Mucosa of gallbladder (tissue), 1 donor: ENCODE measurements around the gene CTXND1. TPM values are rescaled to one million over a fixed set of nuclear protein-coding genes. Genes with fewer than 3 reads are reported as not detected.
"Not testable (repeated sequence)": the region's sequence is repeated elsewhere in the genome, so short reads cannot be mapped to it uniquely, and the experiment has no call there.

Experiments
- DNase-seq: peaks from one replicate; pipeline ENCODE4 v3.0.0-alpha.2; 2020; ENCODE audit warnings: low spot score
- total RNA-seq: library from RNA; stranded (reverse); gene quantifications from one replicate; pipeline ENCODE4 v1.2.1, GENCODE V29; 2021
- donor health status: DM: no; HTN: no; CAD: no.

The CTXND1 gene
- 0.09 TPM for total RNA-seq

DNA sequence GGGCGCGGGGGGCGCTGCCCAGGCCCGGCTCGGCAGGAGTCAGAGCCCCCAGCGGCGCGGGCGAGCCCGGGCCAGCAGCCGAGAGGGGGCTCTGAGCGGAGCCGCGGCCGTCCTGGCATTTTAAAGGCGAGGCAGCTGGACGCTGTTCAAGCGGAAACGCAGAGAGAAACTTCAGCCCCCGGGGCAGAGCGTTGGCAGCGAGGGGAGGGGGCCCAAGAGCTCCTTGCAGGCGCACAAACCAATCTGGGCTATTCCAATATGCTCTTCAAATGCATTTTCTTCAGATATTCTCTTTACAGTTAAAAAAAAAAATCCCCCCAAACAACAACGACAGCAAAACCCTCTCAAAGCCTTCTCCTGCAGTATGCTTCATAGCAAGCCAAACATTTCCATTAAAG is at the start of gene CTXND1:
Gene CTXND1 (minus strand): TSS at position 93 of the 398 bp plus-strand sequence. CDS start 50,264 bp downstream, outside the sequence.
- DNase-seq, result no peak

- no peak for DNase-seq
These were observed 49.5 kb upstream of the CTXND1 start for GRCh38 chr15:80301472-80301871.

- DNase-seq, result not testable (repeated sequence)
These were observed 43.8 kb upstream of the CTXND1 start for GRCh38 chr15:80295777-80296176.

DNA sequence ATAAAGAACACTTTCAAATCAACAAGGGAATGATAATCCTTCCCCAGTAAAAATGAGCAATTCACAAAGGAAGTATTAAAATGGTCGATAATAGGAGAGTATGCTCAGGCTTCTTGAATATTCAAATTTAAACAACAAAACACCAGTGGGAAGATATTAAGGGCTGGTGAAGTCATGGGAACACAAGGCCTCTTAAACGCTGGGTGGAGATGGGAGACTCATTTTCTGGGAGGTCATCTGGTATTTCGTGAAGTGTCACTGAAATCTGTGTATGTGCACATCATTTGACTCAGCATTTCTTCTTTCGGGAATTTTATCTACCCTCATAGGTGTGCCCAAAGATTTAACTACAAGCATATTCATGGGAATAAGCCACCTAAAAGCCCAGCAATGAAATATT is 40.1 kb upstream of the CTXND1 start:
- DNase-seq, result no peak

DNA sequence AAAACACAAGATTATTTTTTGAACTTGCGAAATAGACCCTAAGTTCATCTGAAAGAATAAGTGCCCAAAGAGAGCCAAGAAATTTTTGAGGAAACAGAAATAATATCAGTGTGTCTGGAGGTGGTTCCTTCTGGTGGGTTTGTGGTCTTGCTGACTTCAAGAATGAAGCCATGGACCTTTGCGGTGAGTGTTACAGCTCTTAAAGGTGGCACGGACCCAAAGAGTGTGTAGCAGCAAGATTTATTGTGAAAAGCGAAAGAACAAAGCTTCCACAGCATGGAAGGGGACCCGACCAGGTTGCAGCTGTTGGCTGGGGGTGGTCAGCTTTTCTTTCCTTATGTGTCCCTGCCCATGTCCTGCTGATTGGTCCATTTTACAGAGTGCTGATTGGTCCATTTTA is 38.9 kb upstream of the CTXND1 start:
- DNase-seq, result not testable (repeated sequence)

DNA sequence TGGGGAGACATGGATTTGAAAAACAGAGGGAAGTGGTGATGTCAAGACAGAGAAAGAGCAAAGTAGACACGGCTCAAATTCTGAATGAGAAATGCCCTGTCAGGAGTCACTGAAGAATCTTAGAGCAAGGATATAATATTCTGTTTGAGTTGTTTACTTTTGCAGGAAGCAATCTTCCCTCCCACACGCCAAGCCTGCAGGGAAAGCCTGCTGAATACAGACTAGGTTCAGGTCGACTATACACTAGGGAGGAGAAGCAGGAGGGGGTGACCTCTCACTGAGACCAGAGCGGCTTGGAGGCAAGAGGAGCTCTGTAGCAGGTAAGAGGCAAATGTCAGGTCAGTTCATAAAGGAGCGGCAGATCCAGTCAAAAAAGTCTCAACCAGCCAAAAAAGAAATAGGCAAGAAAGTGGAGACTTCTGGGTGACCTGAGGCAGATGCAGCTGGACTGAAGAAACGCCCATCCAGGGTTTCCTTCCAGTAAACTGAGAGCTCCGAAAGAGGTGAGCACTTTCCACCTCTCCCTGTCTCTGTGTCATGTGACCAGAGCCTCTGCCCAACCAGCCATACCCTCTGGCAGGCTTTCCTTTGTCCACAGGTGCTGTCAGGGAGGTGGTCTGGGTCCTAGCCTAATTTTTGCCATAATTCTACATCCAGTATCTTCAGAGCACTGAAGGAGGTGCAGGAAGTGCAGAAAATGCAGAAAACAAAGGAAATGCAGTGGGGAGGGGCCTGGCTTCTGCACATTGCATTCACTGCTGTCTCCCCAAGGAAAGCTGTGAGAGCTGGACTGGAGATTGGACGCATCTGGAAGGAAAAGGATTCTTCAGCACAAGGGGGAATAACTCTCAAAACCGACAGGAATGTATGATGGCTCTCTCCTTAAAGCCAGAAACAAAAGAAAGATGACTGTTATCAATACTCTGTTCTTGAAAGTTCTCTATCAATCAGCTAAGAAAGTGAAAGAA is 37.8 kb upstream of the CTXND1 start:
- DNase-seq, result no peak

- DNase-seq, result no peak
These were observed 36.1 kb upstream of the CTXND1 start for GRCh38 chr15:80288131-80288530.

DNA sequence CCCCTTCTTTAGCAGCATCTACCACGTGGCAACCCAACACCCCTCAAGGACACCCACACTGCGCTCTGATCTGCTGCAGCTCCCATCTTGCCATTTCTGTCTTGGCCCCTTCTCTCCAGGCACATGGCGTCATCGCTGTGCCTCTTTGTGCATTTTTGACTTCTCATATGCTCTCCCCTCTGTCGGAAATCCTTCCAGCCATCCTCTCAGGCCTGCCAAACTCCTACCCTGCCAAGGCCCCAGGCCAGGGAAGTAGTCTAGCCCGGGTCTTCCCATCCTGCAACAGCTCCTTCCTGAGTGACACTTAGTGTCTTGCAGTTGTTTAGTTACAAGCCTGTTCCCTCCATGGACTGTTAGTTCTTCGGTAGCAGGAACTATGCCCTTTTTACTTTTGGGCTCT is 34.0 kb upstream of the CTXND1 start:
- no peak for DNase-seq

DNA sequence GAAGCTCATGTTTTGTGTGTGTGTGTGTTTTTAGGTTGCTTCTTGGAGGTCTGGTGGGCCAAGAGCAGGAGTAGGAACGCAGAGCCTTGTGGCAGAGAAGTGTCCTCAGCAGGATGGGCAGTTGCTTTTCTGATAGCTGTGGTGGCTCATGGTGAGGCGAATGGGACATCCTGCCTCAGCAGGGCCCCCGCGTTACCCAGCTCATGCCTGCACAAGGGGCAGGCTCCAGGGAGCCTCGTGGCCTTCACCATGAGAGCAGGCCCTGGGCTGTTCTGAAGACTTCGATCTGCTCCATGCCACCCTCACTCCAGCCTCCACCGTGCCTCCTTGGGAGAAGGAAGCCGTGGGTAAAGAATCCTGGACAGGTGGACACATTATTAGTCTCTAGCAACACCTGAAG is 33.4 kb upstream of the CTXND1 start:
- no peak for DNase-seq

DNA sequence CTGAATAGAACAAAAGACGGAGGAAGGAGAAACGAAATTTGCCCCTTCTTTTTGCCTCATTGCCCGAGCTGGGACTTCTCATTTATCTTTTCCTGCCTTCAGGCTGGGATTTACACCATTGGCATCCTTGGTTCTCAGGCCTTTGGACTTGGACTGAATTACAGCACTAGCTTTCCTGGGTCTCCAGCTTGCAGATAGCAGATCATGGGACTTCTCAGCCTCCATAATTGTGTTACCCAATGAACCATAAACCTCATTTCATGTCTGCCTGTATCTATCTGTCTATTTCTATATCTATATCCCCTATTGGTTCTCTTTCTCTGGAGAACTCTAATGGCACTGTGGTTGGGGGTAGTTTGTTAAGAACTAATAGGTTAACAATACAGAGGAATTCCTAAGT is 31.5 kb upstream of the CTXND1 start:
- DNase-seq, result no peak

- DNase-seq, result no peak
These were observed 25.1 kb upstream of the CTXND1 start for GRCh38 chr15:80277147-80277546.

DNA sequence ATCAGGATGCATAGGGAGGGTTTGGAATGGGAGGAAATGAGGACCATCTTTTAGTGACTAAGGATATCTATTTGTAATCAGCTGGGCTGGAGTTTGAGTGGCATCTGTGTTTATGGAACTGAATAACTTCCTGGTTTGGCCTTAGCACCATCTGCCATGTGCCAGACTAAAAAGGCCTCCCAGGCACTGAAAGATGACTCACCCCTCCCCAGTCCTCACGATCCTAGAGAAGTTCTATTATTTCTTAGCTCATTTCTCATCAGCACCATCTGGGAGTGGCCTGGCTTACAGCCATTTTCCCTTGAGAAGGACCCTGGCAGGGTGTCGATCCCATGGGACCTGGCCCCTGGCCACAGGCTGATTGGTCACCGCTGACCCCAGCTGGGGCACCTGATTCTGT is 23.9 kb upstream of the CTXND1 start:
- no peak for DNase-seq

DNA sequence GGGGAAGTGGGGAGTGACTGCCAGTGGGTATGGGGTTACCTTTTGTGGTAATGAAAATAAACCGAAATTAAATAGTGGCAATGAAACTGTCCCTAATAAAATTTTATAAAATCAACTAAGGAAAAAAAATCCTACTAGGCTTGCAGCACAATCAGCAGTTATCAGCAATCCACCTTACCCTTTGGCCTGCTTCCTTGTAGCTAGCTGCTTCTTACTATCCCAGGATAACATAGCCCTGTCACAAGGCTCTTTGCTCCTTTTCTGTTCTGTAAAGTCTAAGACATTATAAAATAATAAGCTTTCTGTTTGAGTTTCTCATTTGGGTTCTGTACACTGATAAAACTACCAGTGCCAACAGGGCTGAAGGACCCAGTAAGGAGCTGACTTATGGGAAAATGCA is 23.0 kb upstream of the CTXND1 start:
- no peak for DNase-seq

GRCh38 chr15:80274554-80274953 is 22.5 kb upstream of the CTXND1 start:
- no peak for DNase-seq

- no peak for DNase-seq
These were observed 21.0 kb upstream of the CTXND1 start for GRCh38 chr15:80272987-80273386.

- no peak for DNase-seq
These were observed 18.5 kb upstream of the CTXND1 start for GRCh38 chr15:80270472-80270871.

GRCh38 chr15:80268101-80268500 is 16.1 kb upstream of the CTXND1 start:
- DNase-seq, result no peak

DNA sequence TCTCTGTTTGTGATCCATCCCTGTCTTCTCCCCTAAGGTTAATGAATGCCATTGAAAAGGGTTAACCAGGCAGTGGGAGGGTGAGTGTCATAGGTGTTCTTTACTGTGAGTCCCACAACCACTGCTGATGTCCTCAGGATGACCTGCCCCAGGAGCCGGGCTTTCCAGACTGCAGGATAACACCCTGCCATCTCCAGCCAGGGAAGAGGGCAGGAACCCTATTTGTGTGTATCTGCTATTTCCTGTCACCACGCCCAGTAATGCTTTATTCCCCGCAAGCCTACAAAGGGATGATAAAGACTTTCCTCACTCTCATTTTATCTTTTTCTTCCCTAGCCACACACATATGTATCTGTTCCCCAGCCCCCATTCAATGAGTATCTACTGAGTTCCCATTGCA is 15.6 kb upstream of the CTXND1 start:
- no peak for DNase-seq

GRCh38 chr15:80266745-80267144 is 14.7 kb upstream of the CTXND1 start:
- DNase-seq, result no peak

- DNase-seq, result no peak
These were observed 14.1 kb upstream of the CTXND1 start for GRCh38 chr15:80266113-80266512.

DNA sequence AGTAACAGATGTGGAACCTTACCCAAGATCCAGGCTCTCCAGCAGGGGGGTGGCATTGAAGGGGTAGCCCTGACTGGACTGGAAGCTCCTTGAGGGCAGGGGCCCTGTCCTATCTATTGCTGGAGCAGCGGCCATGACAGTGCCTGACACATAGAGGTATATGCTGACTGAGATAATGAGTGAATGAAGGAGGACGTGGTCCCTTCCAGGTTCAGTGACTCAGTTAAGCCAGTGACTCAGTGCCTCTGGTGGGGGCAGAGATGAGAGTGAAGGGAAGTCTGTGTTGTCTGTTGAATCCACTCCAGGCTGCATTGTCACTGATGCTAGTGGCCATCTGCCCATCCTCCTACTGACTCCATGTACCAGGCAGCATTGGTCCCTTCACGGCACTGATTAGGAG is 13.0 kb upstream of the CTXND1 start:
- no peak for DNase-seq

GRCh38 chr15:80264031-80264430 is 12.0 kb upstream of the CTXND1 start:
- DNase-seq, result no peak

GRCh38 chr15:80260551-80260950 is 8.5 kb upstream of the CTXND1 start:
- no peak for DNase-seq
